ENCODE measurements around the gene PTP4A2.

- no peak for TF ChIP-seq POLR2A (IDR thresholded peaks at IDR 0.05; ENCODE audit: low read length)
- no peak for TF ChIP-seq GATA1 (IDR thresholded peaks at IDR 0.05; ENCODE audit: low read depth, low read length)
These were observed 11.1 kb downstream of the PTP4A2 start for GRCh38 chr1:31926853-31927660.

Data from erythroblast (primary cell).